ENCODE data around the gene PCYT1B.

The PCYT1B gene

DNA sequence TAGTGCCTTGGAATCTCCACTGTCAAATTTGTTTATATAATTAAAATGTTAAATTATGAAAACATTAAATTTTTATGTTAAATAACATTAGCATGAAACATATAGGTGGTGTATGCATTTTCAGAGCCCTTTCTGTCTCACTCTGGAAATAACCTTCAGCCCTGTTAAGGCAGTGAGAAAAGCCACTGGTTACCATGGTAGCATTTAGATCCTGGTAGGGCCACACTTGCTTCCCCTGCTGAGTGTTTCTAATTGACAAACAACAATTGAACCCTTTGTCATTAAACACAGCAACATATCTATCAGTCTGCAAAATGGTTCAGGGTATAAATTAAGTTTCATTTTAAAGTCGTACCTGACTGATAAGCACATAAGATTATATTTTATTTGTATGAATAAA lies 118.5 kb downstream of the PCYT1B start:
- no peaks in the 10 kb centered on the region for H3K27me3 ChIP-seq (ENCODE audit: control insufficient read depth in 3 of 3, insufficient read depth in 3 of 3, low read depth in 1 of 3, low read length in 3 of 3)
- no peak overlapping the region for H3K4me3 ChIP-seq (ENCODE audit: low read length in 2 of 2)
- no peak overlapping the region for H4K8ac ChIP-seq (ENCODE audit: low read depth, low read length)
- no peak overlapping the region for H2AFZ ChIP-seq (ENCODE audit: low read length)
- H3K4me1 ChIP-seq (ENCODE audit: control insufficient read depth in 2 of 2, insufficient read depth in 1 of 2, low read depth in 1 of 2, low read length in 2 of 2), result peaks cover 9 to 12% of the 10 kb centered on the region in 2 donors
- peaks cover 0 to 3% of the 10 kb centered on the region in 2 donors for H3K36me3 ChIP-seq (replicated peaks in 1 of 2; ENCODE audit: control insufficient read depth in 2 of 2, insufficient read depth in 2 of 2, low read length in 2 of 2)
- H2BK12ac ChIP-seq (ENCODE audit: low read length), result no peak overlapping the region
- no peaks in the 10 kb centered on the region for H3K9me3 ChIP-seq (replicated peaks in 1 of 2; ENCODE audit: control insufficient read depth in 2 of 2, insufficient read depth in 1 of 2, low read depth in 1 of 2, low read length in 2 of 2)
- no CpG with 5 or more reads among the region's 1 CpG for WGBS, 2 donors (ENCODE audit: extremely low coverage in 2 of 2, insufficient read length in 2 of 2, insufficient replicate concordance in 1 of 2)
- no peak overlapping the region for H3K9ac ChIP-seq (ENCODE audit: low read depth, low read length, poor library complexity)
- no peak overlapping the region for H2BK5ac ChIP-seq (ENCODE audit: low read length)
- no peak overlapping the region for H3K23ac ChIP-seq (ENCODE audit: low read depth, low read length, poor library complexity)
- H2AK5ac ChIP-seq (ENCODE audit: low read depth, low read length), result no peak overlapping the region
- no peak for DNase-seq (ENCODE audit: low spot score)
- H2BK15ac ChIP-seq (ENCODE audit: low read length), result no peak overlapping the region
- no peak overlapping the region for H3K4me2 ChIP-seq (ENCODE audit: insufficient read depth, low read length, poor library complexity, severe bottlenecking)
- no peak overlapping the region for H3K4ac ChIP-seq (ENCODE audit: low read length)
- H3K79me1 ChIP-seq (ENCODE audit: low read depth, low read length), result no peaks in the 10 kb centered on the region
- H2BK120ac ChIP-seq (ENCODE audit: low read depth, low read length), result no peak overlapping the region
- no peak overlapping the region for H4K91ac ChIP-seq (ENCODE audit: low read depth, low read length, poor library complexity)
- no peak overlapping the region for H3K18ac ChIP-seq (ENCODE audit: low read length)
- no peak overlapping the region for H3K14ac ChIP-seq (ENCODE audit: low read length)
- H3K27ac ChIP-seq (replicated peaks; ENCODE audit: low read length), result peak overlapping the region; percentile 67

GRCh38 chrX:24526616-24527015 lies 120.5 kb downstream of the PCYT1B start:
- H2BK5ac ChIP-seq (ENCODE audit: low read length), result no peak overlapping the region
- no peak overlapping the region for H3K4me2 ChIP-seq (ENCODE audit: insufficient read depth, low read length, poor library complexity, severe bottlenecking)
- no peaks in the 10 kb centered on the region for H3K27me3 ChIP-seq (ENCODE audit: control insufficient read depth in 3 of 3, insufficient read depth in 3 of 3, low read depth in 1 of 3, low read length in 3 of 3)
- no peak overlapping the region for H2AK5ac ChIP-seq (ENCODE audit: low read depth, low read length)
- H3K18ac ChIP-seq (ENCODE audit: low read length), result no peak overlapping the region
- H3K4me1 ChIP-seq (ENCODE audit: control insufficient read depth in 2 of 2, insufficient read depth in 1 of 2, low read depth in 1 of 2, low read length in 2 of 2), result peaks cover 9 to 12% of the 10 kb centered on the region in 2 donors
- no peak overlapping the region for H3K27ac ChIP-seq (replicated peaks; ENCODE audit: low read length)
- H3K79me1 ChIP-seq (ENCODE audit: low read depth, low read length), result no peaks in the 10 kb centered on the region
- no peak overlapping the region for H2BK12ac ChIP-seq (ENCODE audit: low read length)
- peaks cover 0 to 3% of the 10 kb centered on the region in 2 donors for H3K36me3 ChIP-seq (replicated peaks in 1 of 2; ENCODE audit: control insufficient read depth in 2 of 2, insufficient read depth in 2 of 2, low read length in 2 of 2)
- H3K9ac ChIP-seq (ENCODE audit: low read depth, low read length, poor library complexity), result no peak overlapping the region
- no peak overlapping the region for H2BK15ac ChIP-seq (ENCODE audit: low read length)
- no CpG with 5 or more reads among the region's 2 CpGs for WGBS, 2 donors (ENCODE audit: extremely low coverage in 2 of 2, insufficient read length in 2 of 2, insufficient replicate concordance in 1 of 2)
- H2BK120ac ChIP-seq (ENCODE audit: low read depth, low read length), result no peak overlapping the region
- H3K14ac ChIP-seq (ENCODE audit: low read length), result no peak overlapping the region
- H3K23ac ChIP-seq (ENCODE audit: low read depth, low read length, poor library complexity), result no peak overlapping the region
- no peak overlapping the region for H4K8ac ChIP-seq (ENCODE audit: low read depth, low read length)
- H3K4ac ChIP-seq (ENCODE audit: low read length), result no peak overlapping the region
- H3K9me3 ChIP-seq (replicated peaks in 1 of 2; ENCODE audit: control insufficient read depth in 2 of 2, insufficient read depth in 1 of 2, low read depth in 1 of 2, low read length in 2 of 2), result no peaks in the 10 kb centered on the region
- no peak overlapping the region for H2AFZ ChIP-seq (ENCODE audit: low read length)
- H3K4me3 ChIP-seq (ENCODE audit: low read length in 2 of 2), result no peak overlapping the region
- H4K91ac ChIP-seq (ENCODE audit: low read depth, low read length, poor library complexity), result no peak overlapping the region
- no peak for DNase-seq (ENCODE audit: low spot score)

DNA sequence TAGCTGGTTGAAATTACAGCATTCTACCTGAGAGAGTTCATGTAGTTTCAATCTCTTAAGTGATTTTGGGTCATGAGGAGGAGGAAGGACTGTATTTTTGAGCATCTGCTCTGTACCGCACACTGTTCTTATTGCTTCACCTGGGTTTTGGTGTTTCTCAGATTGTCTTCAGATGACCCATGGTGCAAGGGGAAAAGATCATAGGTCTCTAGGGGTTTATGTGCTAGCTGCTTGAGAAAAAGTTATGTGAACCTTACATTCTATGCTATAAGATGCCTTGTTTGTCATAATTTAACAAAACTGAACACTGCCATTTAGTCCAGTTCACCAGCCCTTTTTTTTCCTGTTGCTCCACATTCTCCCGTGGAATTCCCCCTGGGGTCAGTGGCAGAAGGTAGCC lies 121.7 kb downstream of the PCYT1B start:
- Histone ChIP-seq H4K91ac (ENCODE audit: low read depth, low read length, poor library complexity) (no peak overlapping the region), H3K36me3 (replicated peaks in 1 of 2; ENCODE audit: control insufficient read depth in 2 of 2, insufficient read depth in 2 of 2, low read length in 2 of 2) (peaks cover 0 to 3% of the 10 kb centered on the region in 2 donors), H3K79me1 (ENCODE audit: low read depth, low read length) (no peaks in the 10 kb centered on the region), H3K4ac (ENCODE audit: low read length) (no peak overlapping the region), H3K4me1 (ENCODE audit: control insufficient read depth in 2 of 2, insufficient read depth in 1 of 2, low read depth in 1 of 2, low read length in 2 of 2) (peaks cover 9 to 12% of the 10 kb centered on the region in 2 donors), H3K18ac (ENCODE audit: low read length) (no peak overlapping the region), H3K4me2 (ENCODE audit: insufficient read depth, low read length, poor library complexity, severe bottlenecking) (no peak overlapping the region), H2BK5ac (ENCODE audit: low read length) (no peak overlapping the region), H2BK120ac (ENCODE audit: low read depth, low read length) (no peak overlapping the region), H3K9ac (ENCODE audit: low read depth, low read length, poor library complexity) (no peak overlapping the region), H3K14ac (ENCODE audit: low read length) (no peak overlapping the region), H3K23ac (ENCODE audit: low read depth, low read length, poor library complexity) (no peak overlapping the region), H3K4me3 (ENCODE audit: low read length in 2 of 2) (no peak overlapping the region), H3K27me3 (ENCODE audit: control insufficient read depth in 3 of 3, insufficient read depth in 3 of 3, low read depth in 1 of 3, low read length in 3 of 3) (no peaks in the 10 kb centered on the region), H3K9me3 (replicated peaks in 1 of 2; ENCODE audit: control insufficient read depth in 2 of 2, insufficient read depth in 1 of 2, low read depth in 1 of 2, low read length in 2 of 2) (no peaks in the 10 kb centered on the region), H4K8ac (ENCODE audit: low read depth, low read length) (no peak overlapping the region), H2BK15ac (ENCODE audit: low read length) (no peak overlapping the region), H2BK12ac (ENCODE audit: low read length) (no peak overlapping the region), H3K27ac (replicated peaks; ENCODE audit: low read length) (no peak overlapping the region), H2AK5ac (ENCODE audit: low read depth, low read length) (no peak overlapping the region), H2AFZ (ENCODE audit: low read length) (no peak overlapping the region)
- DNase-seq (ENCODE audit: low spot score), result no peak
- WGBS, 2 donors (ENCODE audit: extremely low coverage in 2 of 2, insufficient read length in 2 of 2, insufficient replicate concordance in 1 of 2), result no CpG with 5 or more reads among the region's 2 CpGs

DNA sequence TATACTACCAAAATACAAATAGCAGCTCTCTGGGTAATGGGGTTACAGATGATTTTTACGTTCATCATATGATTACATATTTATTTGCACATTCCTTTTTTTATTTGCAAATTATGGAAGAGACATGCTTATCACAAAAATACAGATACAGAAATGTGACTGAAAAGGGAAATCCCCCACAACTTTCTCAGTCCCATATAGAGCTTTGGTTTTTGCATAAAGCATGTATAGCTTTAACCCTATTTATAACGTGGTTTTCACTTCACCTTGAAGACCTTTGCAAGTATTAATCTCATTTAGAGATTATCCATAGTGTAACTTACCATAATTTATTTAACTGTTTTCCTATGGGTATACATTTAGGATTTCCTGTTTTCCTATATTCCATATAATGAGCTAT lies 126.7 kb downstream of the PCYT1B start:
- no peak overlapping the region for H2BK120ac ChIP-seq (ENCODE audit: low read depth, low read length)
- H2AFZ ChIP-seq (ENCODE audit: low read length), result no peak overlapping the region
- H3K18ac ChIP-seq (ENCODE audit: low read length), result no peak overlapping the region
- H3K4me1 ChIP-seq (ENCODE audit: control insufficient read depth in 2 of 2, insufficient read depth in 1 of 2, low read depth in 1 of 2, low read length in 2 of 2), result no peaks in the 10 kb centered on the region
- no CpG with 5 or more reads among the region's 2 CpGs for WGBS, 2 donors (ENCODE audit: extremely low coverage in 2 of 2, insufficient read length in 2 of 2, insufficient replicate concordance in 1 of 2)
- no peak overlapping the region for H3K27ac ChIP-seq (replicated peaks; ENCODE audit: low read length)
- H3K9me3 ChIP-seq (replicated peaks in 1 of 2; ENCODE audit: control insufficient read depth in 2 of 2, insufficient read depth in 1 of 2, low read depth in 1 of 2, low read length in 2 of 2), result no peaks in the 10 kb centered on the region
- no peak overlapping the region for H2BK5ac ChIP-seq (ENCODE audit: low read length)
- H3K27me3 ChIP-seq (ENCODE audit: control insufficient read depth in 3 of 3, insufficient read depth in 3 of 3, low read depth in 1 of 3, low read length in 3 of 3), result no peaks in the 10 kb centered on the region
- no peak overlapping the region for H2BK12ac ChIP-seq (ENCODE audit: low read length)
- no peaks in the 10 kb centered on the region for H3K79me1 ChIP-seq (ENCODE audit: low read depth, low read length)
- H3K4me3 ChIP-seq (ENCODE audit: low read length in 2 of 2), result no peak overlapping the region
- no peak overlapping the region for H3K9ac ChIP-seq (ENCODE audit: low read depth, low read length, poor library complexity)
- DNase-seq (ENCODE audit: low spot score), result no peak
- H3K23ac ChIP-seq (ENCODE audit: low read depth, low read length, poor library complexity), result no peak overlapping the region
- H2BK15ac ChIP-seq (ENCODE audit: low read length), result no peak overlapping the region
- no peak overlapping the region for H3K4ac ChIP-seq (ENCODE audit: low read length)
- no peak overlapping the region for H3K4me2 ChIP-seq (ENCODE audit: insufficient read depth, low read length, poor library complexity, severe bottlenecking)
- H3K36me3 ChIP-seq (replicated peaks in 1 of 2; ENCODE audit: control insufficient read depth in 2 of 2, insufficient read depth in 2 of 2, low read length in 2 of 2), result peaks cover 0 to 3% of the 10 kb centered on the region in 2 donors
- H3K14ac ChIP-seq (ENCODE audit: low read length), result no peak overlapping the region
- no peak overlapping the region for H2AK5ac ChIP-seq (ENCODE audit: low read depth, low read length)
- no peak overlapping the region for H4K8ac ChIP-seq (ENCODE audit: low read depth, low read length)
- H4K91ac ChIP-seq (ENCODE audit: low read depth, low read length, poor library complexity), result no peak overlapping the region
